ENCODE data around the gene SLC11A1. TPM values are rescaled to one million over a fixed set of nuclear protein-coding genes. Genes with fewer than 3 reads are reported as not detected.

Gene SLC11A1
- total RNA-seq, 1 donor from 2014 or later: 5.4 TPM

DNA sequence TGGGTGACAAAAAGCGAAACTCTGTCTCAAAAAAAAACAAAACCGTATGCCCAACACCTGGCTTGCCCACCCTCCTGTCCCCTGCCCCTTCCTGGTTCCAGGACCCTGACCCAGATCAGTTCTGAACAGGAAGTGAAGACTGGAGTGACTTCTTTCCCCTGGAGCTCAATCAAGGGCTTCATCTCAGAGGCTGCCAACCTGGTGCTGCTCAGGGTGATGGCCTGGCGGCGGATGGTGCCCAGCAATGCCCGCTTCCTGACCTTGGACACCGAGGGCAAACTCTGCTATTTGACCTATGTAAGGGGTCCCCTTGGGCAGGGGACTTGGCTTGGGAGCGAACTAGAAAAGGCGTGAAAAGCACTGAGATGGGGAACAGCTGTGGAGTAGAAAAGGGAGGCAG is 19.5 kb upstream of the SLC11A1 start:
- DNase-seq (ENCODE audit: missing footprints) (no peak), ATAC-seq (no peak)
- intact Hi-C loops (cut with DNase I): no loop called here

DNA sequence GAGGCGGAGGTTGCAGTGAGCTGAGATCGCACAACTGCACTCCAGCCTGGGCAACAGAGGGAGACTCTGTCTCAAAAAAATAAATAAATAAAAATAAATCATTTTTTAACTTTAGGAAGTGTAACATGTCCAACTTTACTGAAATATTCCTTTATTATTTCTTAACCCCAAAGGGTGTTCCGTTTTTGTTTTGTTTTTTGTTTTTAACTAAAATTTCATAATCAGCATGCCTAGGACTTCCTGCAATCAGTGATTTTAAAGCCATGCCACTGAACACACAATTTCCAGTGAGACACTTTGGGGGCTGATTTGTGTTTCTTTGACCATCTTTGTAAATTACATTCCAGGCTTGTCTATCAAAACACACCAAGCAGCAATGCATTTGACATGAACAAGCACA is 18.3 kb upstream of the SLC11A1 start:
- intact Hi-C loops (cut with DNase I): no loop called here
- DNase-seq (ENCODE audit: missing footprints) (no peak), ATAC-seq (no peak)

GRCh38 chr2:218364196-218364595 is 17.9 kb upstream of the SLC11A1 start:
- DNase-seq (ENCODE audit: missing footprints): no peak
- intact Hi-C loops (cut with DNase I): no loop called here
- ATAC-seq: no peak

DNA sequence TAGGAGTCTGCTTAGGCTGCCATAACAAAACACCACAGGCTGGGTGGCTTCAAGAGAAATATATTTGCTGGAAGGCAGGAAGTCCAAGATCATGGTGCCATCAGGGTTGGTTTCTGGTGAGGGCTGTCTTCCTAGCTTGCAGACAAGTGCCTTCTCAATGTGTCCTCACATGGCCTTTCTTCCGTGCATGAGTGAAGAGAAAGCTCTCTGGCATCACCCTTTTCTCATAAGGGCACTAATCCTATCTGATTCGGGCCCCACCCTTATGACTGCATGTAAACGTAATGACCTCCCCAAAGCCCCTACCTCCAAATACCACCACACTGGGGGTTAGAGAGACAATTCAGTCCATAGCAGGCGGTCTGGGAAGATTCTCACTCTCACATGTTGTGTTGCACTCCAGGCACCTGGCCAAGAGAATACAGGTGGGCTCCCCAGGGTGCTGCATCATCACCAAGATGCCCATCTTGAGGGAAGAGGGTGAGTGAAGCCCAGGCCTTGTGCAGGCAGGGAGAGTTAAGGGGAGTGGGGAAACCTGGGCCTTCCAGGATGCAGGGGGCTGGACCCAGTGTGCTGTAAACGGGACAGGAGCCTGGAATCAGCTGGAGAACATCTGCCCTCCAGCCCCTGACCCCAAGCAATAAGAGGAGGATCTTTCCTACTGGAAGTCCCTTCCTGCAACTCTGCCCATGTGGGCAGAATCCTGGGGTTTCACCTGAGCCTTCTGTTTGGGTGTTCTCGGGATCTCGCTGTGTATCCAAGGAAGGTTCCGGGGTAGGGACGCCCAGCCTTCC is 15.3 kb upstream of the SLC11A1 start:
- ATAC-seq (no peak), DNase-seq (ENCODE audit: missing footprints) (no peak)
- intact Hi-C loops (cut with DNase I): loop anchor here (5.0 kb wide), 2 partner anchors 45 to 75 kb away; partner anchors contain the start of gene TMBIM1

- DNase-seq (ENCODE audit: missing footprints) (peak; percentile 97), ATAC-seq (peak; percentile 97)
- intact Hi-C loops (cut with DNase I): loop anchor here (5.0 kb wide), 2 partner anchors 45 to 75 kb away; partner anchors contain the start of gene TMBIM1
Measured at GRCh38 chr2:218367415-218368149, 14.5 kb upstream of the SLC11A1 start.

- intact Hi-C loops (cut with DNase I): loop anchor here (5.0 kb wide), 2 partner anchors 46 to 76 kb away; partner anchors contain the start of gene TMBIM1
- ATAC-seq: no peak
- DNase-seq (ENCODE audit: missing footprints): no peak
Measured at GRCh38 chr2:218368150-218368528, 13.9 kb upstream of the SLC11A1 start.

GRCh38 chr2:218368621-218369153 is 13.4 kb upstream of the SLC11A1 start:
- intact Hi-C loops (cut with DNase I): loop anchor here (5.0 kb wide), 2 partner anchors 46 to 76 kb away; partner anchors contain the start of gene TMBIM1
- ATAC-seq: peak; percentile 33
- peak; percentile 78 for DNase-seq (ENCODE audit: missing footprints)

DNA sequence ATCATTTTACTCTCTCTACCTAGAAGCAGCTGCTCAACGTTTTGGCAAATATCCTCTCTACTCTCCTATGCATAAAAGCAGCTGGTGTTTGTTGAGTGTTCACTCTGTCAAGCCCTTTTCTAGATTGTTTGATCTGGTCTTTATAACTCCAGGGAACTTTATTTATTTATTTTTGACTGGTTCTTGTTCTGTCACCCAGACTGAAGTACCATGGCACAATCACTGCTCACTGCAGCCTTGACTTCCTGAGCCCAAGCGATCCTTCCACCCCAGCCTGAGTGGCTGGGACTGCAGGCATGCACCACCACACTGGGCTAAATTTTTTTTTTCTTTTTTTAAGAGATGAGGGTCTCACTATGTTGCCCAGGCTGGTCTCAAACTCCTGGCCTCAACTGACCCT is 12.7 kb upstream of the SLC11A1 start:
- ATAC-seq: no peak
- intact Hi-C loops (cut with DNase I): loop anchor here (5.0 kb wide), 2 partner anchors 47 to 77 kb away; partner anchors contain the start of gene TMBIM1
- no peak for DNase-seq (ENCODE audit: missing footprints)

DNA sequence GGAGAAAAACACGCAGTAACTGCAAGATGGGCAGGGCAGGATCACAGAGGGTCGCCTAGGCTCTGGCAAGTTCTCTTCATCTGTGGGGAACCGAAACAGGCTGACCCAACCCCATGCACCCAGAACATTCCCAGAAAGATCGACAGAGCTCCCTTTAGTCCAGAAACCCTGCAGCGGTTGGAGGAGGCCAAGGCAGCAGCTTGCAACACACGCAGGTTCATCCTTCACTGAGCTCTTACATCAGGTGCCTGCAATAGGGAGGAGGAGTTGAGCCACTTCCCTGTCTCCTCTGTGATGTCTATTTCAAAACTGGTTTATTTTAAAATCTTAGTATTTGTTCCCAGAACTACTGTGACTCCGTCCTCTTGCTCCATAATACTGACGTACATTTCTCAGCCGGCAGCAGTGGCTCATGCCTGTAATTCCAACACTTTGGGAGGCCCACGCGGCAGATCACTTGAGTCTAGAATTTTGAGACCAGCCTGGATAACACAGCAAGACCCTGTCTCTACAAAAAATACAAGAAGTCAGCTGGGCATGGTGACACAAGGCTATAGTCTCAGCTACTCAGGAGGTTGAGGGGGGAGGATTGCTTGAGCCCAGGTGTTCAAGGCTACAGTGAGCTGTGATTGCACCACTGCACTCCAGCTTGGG is 11.5 kb upstream of the SLC11A1 start:
- DNase-seq (ENCODE audit: missing footprints) (peak; percentile 84), ATAC-seq (peak; percentile 27)
- intact Hi-C loops (cut with DNase I): no loop called here

DNA sequence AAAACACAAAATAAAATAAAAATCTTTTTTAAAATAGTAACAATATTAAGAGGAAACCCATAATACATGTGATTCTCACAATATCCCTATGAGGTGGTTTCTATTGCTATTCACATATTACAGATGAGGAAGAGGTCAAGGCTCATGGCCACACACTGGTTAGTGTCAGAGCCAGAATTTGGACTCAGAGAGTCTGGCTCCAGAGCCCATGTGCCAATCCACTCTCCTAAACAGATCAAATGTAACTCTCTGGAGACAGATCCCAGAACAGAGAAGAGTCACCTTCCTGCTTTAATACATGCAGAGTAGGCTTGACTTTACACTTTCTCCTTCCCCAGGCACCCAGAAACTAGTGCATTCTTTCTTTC is 10.1 kb upstream of the SLC11A1 start:
- no peak for ATAC-seq
- DNase-seq (ENCODE audit: missing footprints): no peak
- intact Hi-C loops (cut with DNase I): no loop called here

DNA sequence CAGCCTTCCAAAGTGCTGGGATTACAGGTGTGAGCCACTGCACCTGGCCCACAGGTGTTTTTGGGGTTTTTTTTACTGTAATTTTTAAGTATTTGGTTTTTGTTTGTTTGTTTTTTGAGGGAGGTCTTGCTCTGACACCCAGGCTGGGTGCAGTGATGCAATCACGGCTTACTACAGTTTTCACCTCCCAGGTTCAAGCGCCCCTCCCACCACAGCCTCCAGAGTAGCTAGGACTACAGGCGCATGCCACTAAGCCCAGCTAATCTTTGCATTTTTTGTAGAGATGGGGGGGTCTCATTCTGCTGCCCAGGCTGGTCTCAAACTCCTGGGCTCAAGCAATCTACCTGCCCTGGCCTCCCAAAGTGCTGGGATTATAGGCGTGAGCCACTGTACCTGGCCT is 7.3 kb upstream of the SLC11A1 start:
- no peak for ATAC-seq
- no peak for DNase-seq (ENCODE audit: missing footprints)
- intact Hi-C loops (cut with DNase I): no loop called here

GRCh38 chr2:218375212-218375611 is 6.9 kb upstream of the SLC11A1 start:
- ATAC-seq: no peak
- intact Hi-C loops (cut with DNase I): no loop called here
- DNase-seq (ENCODE audit: missing footprints): no peak

DNA sequence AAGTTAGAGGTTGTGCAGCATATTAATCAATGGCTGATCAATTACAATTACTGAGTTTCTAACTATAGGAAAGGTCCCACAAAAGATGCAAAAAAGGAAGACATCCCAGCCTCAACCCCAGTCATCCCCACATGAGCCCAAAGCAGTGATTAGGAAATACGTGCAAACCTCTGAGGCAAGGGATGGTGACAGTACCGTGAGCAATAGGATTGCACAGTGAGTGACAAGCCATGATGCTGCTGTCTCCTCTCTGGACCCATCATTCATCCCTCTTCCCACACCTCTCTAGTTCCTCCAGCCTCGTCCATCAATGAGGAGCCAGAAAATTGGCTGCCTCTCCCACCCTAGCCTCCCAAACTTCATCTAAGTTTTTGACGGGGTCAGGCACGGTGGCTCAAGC is 4.0 kb upstream of the SLC11A1 start:
- intact Hi-C loops (cut with DNase I): no loop called here
- ATAC-seq (no peak), DNase-seq (ENCODE audit: missing footprints) (no peak)

DNA sequence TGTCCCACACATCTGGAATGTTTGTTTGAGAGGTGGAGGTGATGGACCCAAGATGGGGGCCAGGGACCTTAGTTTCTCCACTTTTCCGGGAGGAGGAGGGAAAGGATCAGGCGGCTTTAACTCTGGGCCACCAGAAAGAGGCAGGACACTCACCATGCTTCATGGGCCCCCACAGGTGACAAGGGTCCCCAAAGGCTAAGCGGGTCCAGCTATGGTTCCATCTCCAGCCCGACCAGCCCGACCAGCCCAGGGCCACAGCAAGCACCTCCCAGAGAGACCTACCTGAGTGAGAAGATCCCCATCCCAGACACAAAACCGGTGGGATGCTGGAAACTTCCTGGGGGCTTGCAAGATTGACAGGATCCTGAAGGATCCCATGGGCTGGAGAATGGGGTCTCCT is 712 bp downstream of the SLC11A1 start:
- intact Hi-C loops (cut with DNase I): no loop called here
- DNase-seq (ENCODE audit: missing footprints) (no peak), ATAC-seq (no peak)

DNA sequence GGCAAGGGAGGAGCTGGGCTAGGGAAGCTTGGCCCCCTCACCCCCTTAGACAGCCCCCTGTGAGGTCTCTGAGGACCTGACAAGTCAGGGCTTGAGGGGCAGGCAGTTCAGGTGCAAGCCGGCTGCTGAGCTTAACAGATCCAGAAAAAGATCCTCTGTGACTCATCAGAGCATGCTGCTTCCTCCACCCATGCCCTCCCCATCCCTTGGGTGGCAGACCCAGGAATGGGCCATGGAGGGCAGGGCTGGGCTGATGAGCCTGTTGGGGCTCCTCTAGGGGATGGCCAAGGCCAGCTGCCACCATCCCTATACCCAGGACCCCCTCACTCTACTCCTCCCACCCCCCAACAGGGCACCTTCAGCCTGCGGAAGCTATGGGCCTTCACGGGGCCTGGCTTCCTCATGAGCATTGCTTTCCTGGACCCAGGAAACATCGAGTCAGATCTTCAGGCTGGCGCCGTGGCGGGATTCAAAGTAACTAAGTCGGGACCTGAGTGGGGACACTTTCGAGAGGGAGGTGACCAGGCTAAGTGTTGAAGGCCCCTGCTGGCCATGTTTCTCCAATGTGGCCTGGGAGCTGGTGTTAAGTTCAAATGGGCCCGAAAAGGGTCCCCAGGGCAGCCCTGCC is 1.9 kb downstream of the SLC11A1 start:
- intact Hi-C loops (cut with DNase I): no loop called here
- DNase-seq (ENCODE audit: missing footprints) (no peak), ATAC-seq (no peak)

DNA sequence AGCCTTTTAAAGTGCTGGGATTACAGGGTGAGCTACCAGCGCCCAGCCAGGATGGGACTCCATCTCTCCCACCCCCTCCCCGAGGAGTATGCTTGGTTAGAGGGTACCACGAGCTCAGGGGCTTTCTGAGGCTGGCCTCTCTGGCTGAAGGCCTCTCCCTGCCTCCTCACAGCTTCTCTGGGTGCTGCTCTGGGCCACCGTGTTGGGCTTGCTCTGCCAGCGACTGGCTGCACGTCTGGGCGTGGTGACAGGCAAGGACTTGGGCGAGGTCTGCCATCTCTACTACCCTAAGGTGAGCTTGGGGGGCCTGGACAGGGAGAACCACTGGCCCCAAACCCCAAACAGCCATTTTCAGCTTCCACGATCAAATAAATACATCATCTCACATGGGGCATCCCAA is 2.9 kb downstream of the SLC11A1 start:
- DNase-seq (ENCODE audit: missing footprints) (no peak), ATAC-seq (no peak)
- intact Hi-C loops (cut with DNase I): no loop called here

DNA sequence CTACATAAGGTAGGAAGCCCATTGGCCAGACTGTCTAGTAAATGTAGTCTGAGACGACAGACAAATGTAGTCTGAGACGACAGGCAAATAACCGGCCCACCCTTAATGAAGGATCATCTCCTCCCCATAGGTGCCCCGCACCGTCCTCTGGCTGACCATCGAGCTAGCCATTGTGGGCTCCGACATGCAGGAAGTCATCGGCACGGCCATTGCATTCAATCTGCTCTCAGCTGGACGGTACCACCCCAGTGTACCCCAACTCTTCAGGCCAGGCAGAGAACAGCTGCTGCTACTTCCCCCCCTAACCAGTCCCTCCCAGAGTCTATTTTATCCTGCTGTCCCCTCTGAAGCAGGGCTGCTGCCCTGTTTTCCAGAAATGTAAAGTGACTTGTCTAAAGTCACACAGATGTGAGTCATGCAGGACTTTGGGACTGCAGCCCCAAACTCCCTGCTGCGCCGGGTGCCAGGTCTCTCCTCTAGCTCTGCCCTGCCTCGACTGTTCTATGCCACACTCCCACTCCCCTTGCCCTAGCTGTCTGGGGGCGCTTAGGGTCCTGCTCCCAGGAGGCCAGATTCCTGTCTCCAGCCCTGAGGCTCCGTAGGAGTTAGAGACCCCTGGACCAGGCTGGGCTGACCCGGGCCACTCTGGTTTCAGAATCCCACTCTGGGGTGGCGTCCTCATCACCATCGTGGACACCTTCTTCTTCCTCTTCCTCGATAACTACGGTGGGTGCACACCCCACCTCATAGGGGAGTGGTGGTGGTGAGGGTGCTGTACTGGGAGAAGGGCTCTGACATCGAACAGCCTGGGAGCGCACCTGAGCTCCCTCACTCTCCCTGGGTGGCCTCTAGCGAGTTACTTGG is 4.7 kb downstream of the SLC11A1 start:
- intact Hi-C loops (cut with DNase I): no loop called here
- no peak for DNase-seq (ENCODE audit: missing footprints)
- ATAC-seq: peak; percentile 11
